ENCODE data around the gene HSP90AB1. TPM values are rescaled to one million over a fixed set of nuclear protein-coding genes. Genes with fewer than 3 reads are reported as not detected.

The HSP90AB1 gene
- total RNA-seq, 1 donor from 2014 or later = 509 TPM

GRCh38 chr6:44265722-44266233, 18.9 kb downstream of the HSP90AB1 start:
- peaks cover 18% of the 10 kb centered on the region for H3K27me3 Mint-ChIP-seq (ENCODE audit: unreplicated experiment)

GRCh38 chr6:44266347-44266746, 19.4 kb downstream of the HSP90AB1 start:
- Mint-ChIP-seq H3K27me3 (ENCODE audit: unreplicated experiment) (peaks cover 22% of the 10 kb centered on the region), H3K4me3 (ENCODE audit: unreplicated experiment) (no peak overlapping the region), H3K4me1 (ENCODE audit: unreplicated experiment) (peaks cover 30% of the 10 kb centered on the region), H3K9me3 (ENCODE audit: unreplicated experiment) (no peaks in the 10 kb centered on the region), H3K27ac (ENCODE audit: unreplicated experiment) (no peak overlapping the region), H3K36me3 (ENCODE audit: unreplicated experiment) (no peaks in the 10 kb centered on the region)
- DNase-seq (ENCODE audit: extremely low spot score, unreplicated experiment) = no peak
- no peak for TF ChIP-seq CTCF (IDR thresholded peaks at IDR 0.05)

More at GRCh38 chr6:44265722-44266233, 18.9 kb downstream of the HSP90AB1 start:
- Mint-ChIP-seq H3K4me1 (ENCODE audit: unreplicated experiment) (peaks cover 30% of the 10 kb centered on the region), H3K9me3 (ENCODE audit: unreplicated experiment) (no peaks in the 10 kb centered on the region), H3K27ac (ENCODE audit: unreplicated experiment) (peak overlapping the region; percentile 51), H3K36me3 (ENCODE audit: unreplicated experiment) (peaks cover 3% of the 10 kb centered on the region), H3K4me3 (ENCODE audit: unreplicated experiment) (peak overlapping the region; percentile 90)
- DNase-seq (ENCODE audit: extremely low spot score, unreplicated experiment) = no peak
- no peak for TF ChIP-seq CTCF (IDR thresholded peaks at IDR 0.05)

GRCh38 chr6:44267252-44267651, 20.4 kb downstream of the HSP90AB1 start:
- no peak for TF ChIP-seq CTCF (IDR thresholded peaks at IDR 0.05)
- H3K27ac Mint-ChIP-seq (ENCODE audit: unreplicated experiment) = no peak overlapping the region
- no peak overlapping the region for H3K4me3 Mint-ChIP-seq (ENCODE audit: unreplicated experiment)
- no peak for DNase-seq (ENCODE audit: extremely low spot score, unreplicated experiment)
- peaks cover 29% of the 10 kb centered on the region for H3K27me3 Mint-ChIP-seq (ENCODE audit: unreplicated experiment)
- H3K36me3 Mint-ChIP-seq (ENCODE audit: unreplicated experiment) = no peaks in the 10 kb centered on the region
- peaks cover 30% of the 10 kb centered on the region for H3K4me1 Mint-ChIP-seq (ENCODE audit: unreplicated experiment)
- no peaks in the 10 kb centered on the region for H3K9me3 Mint-ChIP-seq (ENCODE audit: unreplicated experiment)

GRCh38 chr6:44268095-44268628, 21.3 kb downstream of the HSP90AB1 start:
- Mint-ChIP-seq H3K9me3 (ENCODE audit: unreplicated experiment) (no peaks in the 10 kb centered on the region), H3K4me1 (ENCODE audit: unreplicated experiment) (peaks cover 21% of the 10 kb centered on the region), H3K27me3 (ENCODE audit: unreplicated experiment) (peaks cover 37% of the 10 kb centered on the region), H3K27ac (ENCODE audit: unreplicated experiment) (no peak overlapping the region), H3K36me3 (ENCODE audit: unreplicated experiment) (no peaks in the 10 kb centered on the region), H3K4me3 (ENCODE audit: unreplicated experiment) (no peak overlapping the region)
- no peak for DNase-seq (ENCODE audit: extremely low spot score, unreplicated experiment)
- TF ChIP-seq CTCF (IDR thresholded peaks at IDR 0.05) = peak; percentile 94

- Mint-ChIP-seq H3K4me1 (ENCODE audit: unreplicated experiment) (peaks cover 9% of the 10 kb centered on the region), H3K36me3 (ENCODE audit: unreplicated experiment) (no peaks in the 10 kb centered on the region), H3K27ac (ENCODE audit: unreplicated experiment) (no peak overlapping the region), H3K4me3 (ENCODE audit: unreplicated experiment) (peak overlapping the region; percentile 66), H3K27me3 (ENCODE audit: unreplicated experiment) (peaks cover 42% of the 10 kb centered on the region), H3K9me3 (ENCODE audit: unreplicated experiment) (no peaks in the 10 kb centered on the region)
- TF ChIP-seq CTCF (IDR thresholded peaks at IDR 0.05) = no peak
- DNase-seq (ENCODE audit: extremely low spot score, unreplicated experiment) = no peak
Observed at GRCh38 chr6:44269178-44269920, 22.4 kb downstream of the HSP90AB1 start.

Data from osteocyte (in vitro differentiated cells).